CD8-positive, alpha-beta memory T cell (primary cell): ENCODE data around the gene ZNF687. TPM values are rescaled to one million over a fixed set of nuclear protein-coding genes. Genes with fewer than 3 reads are reported as not detected.

ENCODE experiments used
- CTCF ChIA-PET: fragments of 350-600 bp; sonication (Branson Sonifier 250); formaldehyde crosslinking; loops from one replicate; lab custom pipeline; 2021; ENCODE audit warnings: antibody characterized with exemption; lab: Charles Lee
- POLR2A ChIA-PET: fragments of 350-600 bp; sonication (Branson Sonifier 250); formaldehyde crosslinking; loops from one replicate; lab custom pipeline; 2021; ENCODE audit warnings: antibody characterized with exemption; lab: Charles Lee
- DNase-seq, 5 donors: peaks; one replicate each; pipeline versions ENCODE4 v3.0.0 to v3.0.0-alpha.2; 2020 to 2022; ENCODE audit warnings: mixed read lengths in 1 of 5
- H3K27ac ChIP-seq: one replicate; pipeline ENCODE4 v1.7.0; 2013; ENCODE audit warnings: low read depth, mild to moderate bottlenecking, low read length, moderate library complexity
- H3K27me3 ChIP-seq: 2 replicates; pipeline ENCODE4 v1.7.0; 2013; ENCODE audit warnings: low read length, mild to moderate bottlenecking; ENCODE audit not compliant: insufficient read depth, poor library complexity, severe bottlenecking
- H3K36me3 ChIP-seq: 2 replicates; pipeline ENCODE4 v1.7.0; 2013; ENCODE audit warnings: mild to moderate bottlenecking, low read length, moderate library complexity; ENCODE audit not compliant: insufficient read depth
- H3K4me1 ChIP-seq: 2 replicates; pipeline ENCODE4 v1.7.0; 2013; ENCODE audit warnings: mild to moderate bottlenecking, low read length, moderate library complexity; ENCODE audit not compliant: insufficient read depth
- H3K4me3 ChIP-seq: 2 replicates; pipeline ENCODE4 v1.7.0; 2013; ENCODE audit warnings: mild to moderate bottlenecking, low read length
- H3K9me3 ChIP-seq: 2 replicates; pipeline ENCODE4 v1.7.0; 2013; ENCODE audit warnings: mild to moderate bottlenecking, low read length
- H3K27ac Mint-ChIP-seq, 8 donors: one replicate each; pipeline ENCODE4 v1.8.0; 2020 to 2021; ENCODE audit warnings: mixed read lengths in 8 of 8, mild to moderate bottlenecking in 6 of 8, inconsistent platforms in 3 of 8, moderate library complexity in 3 of 8
- H3K27me3 Mint-ChIP-seq, 2 donors: one replicate each; pipeline ENCODE4 v1.8.0; 2020 to 2021; ENCODE audit warnings: mixed read lengths in 2 of 2, mild to moderate bottlenecking in 1 of 2, moderate library complexity in 1 of 2
- H3K36me3 Mint-ChIP-seq, 3 donors: one replicate each; pipeline ENCODE4 v1.8.0; 2020 to 2021; ENCODE audit warnings: mixed read lengths in 3 of 3, inconsistent platforms in 1 of 3, mild to moderate bottlenecking in 1 of 3
- H3K4me1 Mint-ChIP-seq, 3 donors: one replicate each; pipeline ENCODE4 v1.8.0; 2020 to 2021; ENCODE audit warnings: mixed read lengths in 3 of 3, inconsistent platforms in 1 of 3, mild to moderate bottlenecking in 1 of 3
- H3K4me3 Mint-ChIP-seq, 7 donors: one replicate each; pipeline ENCODE4 v1.8.0; 2020 to 2021; ENCODE audit warnings: mixed read lengths in 7 of 7, mild to moderate bottlenecking in 6 of 7, moderate library complexity in 4 of 7, inconsistent platforms in 2 of 7
- H3K9me3 Mint-ChIP-seq, 5 donors: one replicate each; pipeline ENCODE4 v1.8.0; 2020 to 2022; ENCODE audit warnings: mixed read lengths in 5 of 5, mild to moderate bottlenecking in 3 of 5, moderate library complexity in 2 of 5, inconsistent platforms in 1 of 5
- polyA plus RNA-seq: library from polyadenylated mRNA; unstranded; fragments of 300-500 nt; fragmentation: Illumina TruSeq; gene quantifications from one replicate; pipeline ENCODE4 v1.2.3, GENCODE V29; 2021
- total RNA-seq, 2 experiments: library from RNA; stranded (reverse); gene quantifications; one replicate each; pipeline ENCODE4 v1.2.3, GENCODE V29; 2021

ZNF687 gene
- total and polyA plus RNA-seq, 3 experiments from 2014 or later = 1.6 to 26.5 (median 23.8) TPM

GRCh38 chr1:151311589-151312331 is 29.7 kb downstream of the ZNF687 start:
- H3K27ac ChIP-seq = peak overlapping the region; percentile 73
- no peak overlapping the region for H3K4me3 ChIP-seq
- peaks cover 19% of the 10 kb centered on the region for H3K4me1 ChIP-seq
- Mint-ChIP-seq H3K27me3 (peaks cover 0 to 1% of the 10 kb centered on the region in 2 donors), H3K4me1 (peaks cover 43 to 57% (median 49%) of the 10 kb centered on the region in 3 donors), H3K4me3 (peak overlapping the region in 3 of 7 donors; percentile 16 to 20 (median 17)), H3K9me3 (no peaks in the 10 kb centered on the region), H3K36me3 (peaks cover 0 to 96% (median 15%) of the 10 kb centered on the region in 3 donors), H3K27ac (peak overlapping the region; percentile 51 to 92 (median 82))
- POLR2A ChIA-PET = no interaction called here
- no peaks in the 10 kb centered on the region for H3K27me3 ChIP-seq
- DNase-seq = peak in 4 of 5 donors; percentile 8 to 81 (median 22)
- H3K36me3 ChIP-seq = peaks cover 77% of the 10 kb centered on the region
- no peaks in the 10 kb centered on the region for H3K9me3 ChIP-seq
- CTCF ChIA-PET = interaction anchor here (1.3 to 3.0 kb wide), 4 partner anchors 11 to 30 kb away, joined by 3 to 22 read pairs (median 6); no protein-coding TSS in a partner anchor

GRCh38 chr1:151312411-151312810 is 30.3 kb downstream of the ZNF687 start:
- Histone ChIP-seq H3K27ac (peak overlapping the region; percentile 73), H3K27me3 (no peaks in the 10 kb centered on the region), H3K36me3 (peaks cover 71% of the 10 kb centered on the region), H3K4me3 (no peak overlapping the region), H3K4me1 (peaks cover 19% of the 10 kb centered on the region), H3K9me3 (no peaks in the 10 kb centered on the region)
- CTCF ChIA-PET = interaction anchor here (1.0 to 3.0 kb wide), 4 partner anchors 10 to 31 kb away, joined by 3 to 10 read pairs (median 4); no protein-coding TSS in a partner anchor
- no peak for DNase-seq
- H3K4me1 Mint-ChIP-seq = peaks cover 43 to 58% (median 50%) of the 10 kb centered on the region in 3 donors
- H3K36me3 Mint-ChIP-seq = peaks cover 0 to 93% (median 11%) of the 10 kb centered on the region in 3 donors
- H3K27me3 Mint-ChIP-seq = peaks cover 0 to 1% of the 10 kb centered on the region in 2 donors
- no peaks in the 10 kb centered on the region for H3K9me3 Mint-ChIP-seq
- H3K4me3 Mint-ChIP-seq = peak overlapping the region in 1 of 7 donors; percentile 17
- POLR2A ChIA-PET = no interaction called here
- H3K27ac Mint-ChIP-seq = peak overlapping the region in 7 of 8 donors; percentile 55 to 87 (median 79)

GRCh38 chr1:151312826-151313225 is 30.7 kb downstream of the ZNF687 start:
- CTCF ChIA-PET = interaction anchor here (1.0 to 3.0 kb wide), 3 partner anchors 10 to 28 kb away, joined by 3 to 10 read pairs (median 5); no protein-coding TSS in a partner anchor
- peak overlapping the region; percentile 73 for H3K27ac ChIP-seq
- no peaks in the 10 kb centered on the region for H3K27me3 ChIP-seq
- peaks cover 19% of the 10 kb centered on the region for H3K4me1 ChIP-seq
- POLR2A ChIA-PET = no interaction called here
- no peak for DNase-seq
- no peaks in the 10 kb centered on the region for H3K9me3 ChIP-seq
- H3K36me3 ChIP-seq = peaks cover 68% of the 10 kb centered on the region
- no peaks in the 10 kb centered on the region for H3K9me3 Mint-ChIP-seq
- H3K4me3 Mint-ChIP-seq = no peak overlapping the region
- H3K4me1 Mint-ChIP-seq = peaks cover 43 to 61% (median 54%) of the 10 kb centered on the region in 3 donors
- peaks cover 0 to 1% of the 10 kb centered on the region in 2 donors for H3K27me3 Mint-ChIP-seq
- H3K4me3 ChIP-seq = no peak overlapping the region
- peaks cover 0 to 92% (median 11%) of the 10 kb centered on the region in 3 donors for H3K36me3 Mint-ChIP-seq
- peak overlapping the region in 7 of 8 donors; percentile 23 to 87 (median 61) for H3K27ac Mint-ChIP-seq

GRCh38 chr1:151313501-151313900 is 31.4 kb downstream of the ZNF687 start:
- Mint-ChIP-seq H3K9me3 (no peaks in the 10 kb centered on the region), H3K4me3 (peak overlapping the region in 1 of 7 donors; percentile 29), H3K27ac (peak overlapping the region in 5 of 8 donors; percentile 21 to 50 (median 24)), H3K27me3 (peaks cover 0 to 1% of the 10 kb centered on the region in 2 donors), H3K4me1 (peaks cover 43 to 61% (median 54%) of the 10 kb centered on the region in 3 donors), H3K36me3 (peaks cover 0 to 86% (median 11%) of the 10 kb centered on the region in 3 donors)
- Histone ChIP-seq H3K27ac (no peak overlapping the region), H3K27me3 (no peaks in the 10 kb centered on the region), H3K36me3 (peaks cover 61% of the 10 kb centered on the region), H3K4me3 (no peak overlapping the region), H3K9me3 (no peaks in the 10 kb centered on the region), H3K4me1 (peaks cover 19% of the 10 kb centered on the region)
- ChIA-PET POLR2A (interaction anchor here (0.5 kb wide), 1 partner anchor 28 kb away, joined by 3 read pairs; no protein-coding TSS in a partner anchor), CTCF (interaction anchor here (1.2 to 3.0 kb wide), 2 partner anchors 12 to 27 kb away, joined by 3 to 10 read pairs; no protein-coding TSS in a partner anchor)
- DNase-seq = no peak

- no peaks in the 10 kb centered on the region for H3K9me3 Mint-ChIP-seq
Observed at GRCh38 chr1:151314137-151314875, 32.2 kb downstream of the ZNF687 start.

GRCh38 chr1:151315565-151316235 is 33.6 kb downstream of the ZNF687 start:
- Mint-ChIP-seq H3K27ac (peak overlapping the region in 2 of 8 donors; percentile 47 to 58), H3K27me3 (no peaks in the 10 kb centered on the region), H3K9me3 (no peaks in the 10 kb centered on the region), H3K4me1 (peaks cover 46 to 71% (median 56%) of the 10 kb centered on the region in 3 donors), H3K36me3 (peaks cover 0 to 85% (median 13%) of the 10 kb centered on the region in 3 donors), H3K4me3 (no peak overlapping the region)
- no peak overlapping the region for H3K27ac ChIP-seq
- POLR2A ChIA-PET = interaction anchor here (0.5 kb wide), 1 partner anchor 192 kb away, joined by 4 read pairs; no protein-coding TSS in a partner anchor
- H3K4me3 ChIP-seq = no peak overlapping the region
- CTCF ChIA-PET = interaction anchor here (1.7 kb wide), 1 partner anchor 15 kb away, joined by 10 read pairs; no protein-coding TSS in a partner anchor
- no peaks in the 10 kb centered on the region for H3K27me3 ChIP-seq
- H3K4me1 ChIP-seq = peaks cover 19% of the 10 kb centered on the region
- peaks cover 49% of the 10 kb centered on the region for H3K36me3 ChIP-seq
- no peak for DNase-seq
- H3K9me3 ChIP-seq = no peaks in the 10 kb centered on the region

More at GRCh38 chr1:151314137-151314875, 32.2 kb downstream of the ZNF687 start:
- DNase-seq = no peak
- peaks cover 42 to 62% (median 54%) of the 10 kb centered on the region in 3 donors for H3K4me1 Mint-ChIP-seq
- Histone ChIP-seq H3K27me3 (no peaks in the 10 kb centered on the region), H3K4me3 (no peak overlapping the region), H3K27ac (no peak overlapping the region), H3K4me1 (peaks cover 19% of the 10 kb centered on the region), H3K36me3 (peaks cover 55% of the 10 kb centered on the region), H3K9me3 (no peaks in the 10 kb centered on the region)
- H3K27me3 Mint-ChIP-seq = peaks cover 0 to 1% of the 10 kb centered on the region in 2 donors
- peaks cover 0 to 85% (median 11%) of the 10 kb centered on the region in 3 donors for H3K36me3 Mint-ChIP-seq
- H3K4me3 Mint-ChIP-seq = no peak overlapping the region
- ChIA-PET POLR2A (interaction anchor here (0.5 to 0.6 kb wide), 2 partner anchors 29 to 104 kb away, joined by 3 to 4 read pairs; no protein-coding TSS in a partner anchor), CTCF (interaction anchor here (1.2 kb wide), 1 partner anchor 13 kb away, joined by 3 read pairs; no protein-coding TSS in a partner anchor)
- H3K27ac Mint-ChIP-seq = peak overlapping the region in 7 of 8 donors; percentile 5 to 49 (median 16)

- CTCF ChIA-PET = interaction anchor here (1.2 kb wide), 1 partner anchor 11 kb away, joined by 5 read pairs; no protein-coding TSS in a partner anchor
- Mint-ChIP-seq H3K4me3 (no peak overlapping the region), H3K27ac (no peak overlapping the region), H3K4me1 (peaks cover 32 to 57% (median 43%) of the 10 kb centered on the region in 3 donors), H3K27me3 (no peaks in the 10 kb centered on the region), H3K9me3 (no peaks in the 10 kb centered on the region), H3K36me3 (peaks cover 0 to 72% (median 22%) of the 10 kb centered on the region in 3 donors)
- H3K27me3 ChIP-seq = no peaks in the 10 kb centered on the region
- H3K9me3 ChIP-seq = no peaks in the 10 kb centered on the region
- no peaks in the 10 kb centered on the region for H3K4me1 ChIP-seq
- no peak for DNase-seq
- POLR2A ChIA-PET = no interaction called here
- peaks cover 33% of the 10 kb centered on the region for H3K36me3 ChIP-seq
- no peak overlapping the region for H3K27ac ChIP-seq
- H3K4me3 ChIP-seq = no peak overlapping the region
Observed at GRCh38 chr1:151318975-151319374, 36.9 kb downstream of the ZNF687 start.
